IPS-20b (cell line): ENCODE measurements around the gene AS3MT.
"Not testable (repeated sequence)": the region's sequence is repeated elsewhere in the genome, so short reads cannot be mapped to it uniquely, and the experiment has no call there.

Source experiments
- H3K27ac ChIP-seq: one replicate; pipeline ENCODE4 v1.5.1; 2013; ENCODE audit warnings: low read length
- H3K27me3 ChIP-seq: 2 replicates; pipeline ENCODE4 v1.6.1; 2013; ENCODE audit warnings: mild to moderate bottlenecking, low read length, inconsistent platforms; ENCODE audit not compliant: insufficient read depth
- H3K36me3 ChIP-seq: 2 replicates; pipeline ENCODE4 v1.6.1; 2013; ENCODE audit warnings: low read depth, mild to moderate bottlenecking, inconsistent platforms, low read length, moderate library complexity; ENCODE audit not compliant: insufficient read depth
- H3K4me1 ChIP-seq: 2 replicates; pipeline ENCODE4 v1.6.1; 2013; ENCODE audit warnings: mild to moderate bottlenecking, control low read depth, inconsistent platforms, low read length, moderate library complexity; ENCODE audit not compliant: insufficient read depth
- H3K4me3 ChIP-seq: 2 replicates; pipeline ENCODE4 v1.5.1; 2013; ENCODE audit warnings: mild to moderate bottlenecking, low read length, inconsistent platforms
- H3K9ac ChIP-seq: 2 replicates; pipeline ENCODE4 v1.6.1; 2013; ENCODE audit warnings: low read depth, mild to moderate bottlenecking, inconsistent platforms, low read length, moderate library complexity
- H3K9me3 ChIP-seq: 2 replicates; pipeline ENCODE4 v1.6.1; 2013; ENCODE audit warnings: mild to moderate bottlenecking, low read depth, low read length, inconsistent platforms; ENCODE audit not compliant: insufficient read depth

AS3MT gene, protein sequence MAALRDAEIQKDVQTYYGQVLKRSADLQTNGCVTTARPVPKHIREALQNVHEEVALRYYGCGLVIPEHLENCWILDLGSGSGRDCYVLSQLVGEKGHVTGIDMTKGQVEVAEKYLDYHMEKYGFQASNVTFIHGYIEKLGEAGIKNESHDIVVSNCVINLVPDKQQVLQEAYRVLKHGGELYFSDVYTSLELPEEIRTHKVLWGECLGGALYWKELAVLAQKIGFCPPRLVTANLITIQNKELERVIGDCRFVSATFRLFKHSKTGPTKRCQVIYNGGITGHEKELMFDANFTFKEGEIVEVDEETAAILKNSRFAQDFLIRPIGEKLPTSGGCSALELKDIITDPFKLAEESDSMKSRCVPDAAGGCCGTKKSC

DNA sequence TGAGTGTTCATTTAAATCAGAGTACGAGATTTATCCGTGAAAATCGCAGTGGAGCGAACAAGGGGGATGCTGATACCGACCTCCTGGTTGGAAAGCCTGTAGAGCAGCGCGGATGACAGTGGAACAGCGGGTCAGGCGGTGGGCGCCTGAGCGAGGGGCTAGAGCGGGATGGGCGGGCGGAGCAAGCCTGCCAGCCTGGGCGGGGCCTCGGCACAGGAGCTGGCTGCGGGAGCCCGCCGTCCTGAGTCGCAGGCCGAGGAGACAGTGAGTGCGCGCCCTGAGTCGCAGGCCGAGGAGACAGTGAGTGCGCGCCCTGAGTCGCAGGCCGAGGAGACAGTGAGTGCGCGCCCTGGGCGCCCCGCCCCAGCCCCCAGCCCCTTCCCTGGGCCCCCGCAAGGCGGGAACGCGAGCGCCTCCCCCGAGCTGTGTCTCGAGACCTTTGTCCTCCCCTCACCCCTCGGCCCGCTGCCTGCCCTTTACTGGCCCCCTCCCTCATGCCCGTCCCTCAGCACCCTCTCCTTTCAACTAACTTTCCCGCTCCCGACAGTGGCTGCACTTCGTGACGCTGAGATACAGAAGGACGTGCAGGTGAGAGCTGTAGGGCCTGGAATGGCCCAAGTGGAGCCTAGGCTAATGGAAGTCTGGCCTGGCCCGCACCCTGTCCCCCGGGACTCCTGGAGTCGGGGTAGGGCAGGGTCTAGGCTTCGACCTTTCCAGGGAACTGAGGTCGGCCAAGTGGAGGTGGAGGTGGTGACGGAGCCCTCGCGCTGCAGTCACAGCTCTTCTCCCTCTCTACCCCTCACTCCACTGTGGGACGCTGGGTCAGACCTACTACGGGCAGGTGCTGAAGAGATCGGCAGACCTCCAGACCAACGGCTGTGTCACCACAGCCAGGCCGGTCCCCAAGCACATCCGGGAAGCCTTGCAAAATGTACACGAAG, at the start of gene AS3MT:
TSS of gene AS3MT (plus strand) at position 213 of the 941 bp plus-strand sequence. CDS start at position 336, 123 bp downstream.
- H3K27me3 ChIP-seq: peaks cover 3% of the 10 kb centered on the region; the same call in 1 of the 2 replicates
- H3K4me3 ChIP-seq: peak within 1 kb of the TSS; percentile 73
- no peaks in the 10 kb centered on the region for H3K4me1 ChIP-seq
- no peaks in the 10 kb centered on the region for H3K9me3 ChIP-seq
- H3K36me3 ChIP-seq: no peaks in the 10 kb centered on the region
- H3K27ac ChIP-seq: no peak within 1 kb of the TSS
- H3K9ac ChIP-seq: peak within 1 kb of the TSS; percentile 87; the same call in 1 of the 2 replicates

DNA sequence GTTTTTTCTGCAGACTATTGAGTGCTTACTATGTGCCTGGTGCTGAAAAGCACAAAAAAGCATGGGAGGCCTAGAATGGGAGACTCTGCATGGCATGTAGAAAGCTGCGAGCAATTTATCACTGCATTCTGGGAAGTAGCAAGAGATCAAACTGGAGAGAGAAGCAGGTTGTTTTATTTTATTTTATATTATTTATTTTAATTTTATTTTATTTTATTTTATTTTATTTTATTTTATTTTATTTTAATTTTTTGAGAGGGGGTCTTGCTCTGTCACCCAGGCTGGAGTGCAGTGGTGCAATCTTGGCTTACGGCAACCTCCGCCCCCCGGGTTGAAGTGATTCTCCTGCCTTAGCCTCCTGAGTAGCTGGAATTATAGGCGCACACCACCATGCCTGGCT, 49.3 kb upstream of the AS3MT start:
- H3K9ac ChIP-seq, H3K4me3 ChIP-seq, H3K36me3 ChIP-seq, H3K27ac ChIP-seq, H3K9me3 ChIP-seq, H3K27me3 ChIP-seq, H3K4me1 ChIP-seq: not testable (repeated sequence)

DNA sequence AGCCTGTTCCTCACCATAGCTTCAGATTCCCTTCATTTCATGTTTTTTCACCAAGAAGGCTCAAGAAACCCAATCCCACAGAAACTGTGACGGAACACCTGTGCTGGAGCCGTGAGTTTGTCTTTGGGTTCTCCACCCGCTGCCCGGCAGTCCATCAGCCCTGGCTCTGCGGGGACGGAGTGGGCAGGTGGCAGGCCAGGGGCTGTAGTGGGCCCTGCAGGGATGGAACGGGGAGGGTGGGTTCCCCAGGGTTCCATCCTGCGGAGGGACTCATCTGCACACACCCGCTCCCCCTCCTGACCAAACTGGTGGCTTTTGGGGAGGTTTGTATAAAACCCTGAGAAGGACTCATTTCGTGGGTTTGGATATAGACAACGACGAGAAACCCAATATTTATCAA, 47.0 kb upstream of the AS3MT start:
- Histone ChIP-seq H3K27me3 (no peaks in the 10 kb centered on the region), H3K27ac (no peak overlapping the region), H3K4me3 (no peak overlapping the region), H3K36me3 (no peaks in the 10 kb centered on the region), H3K9ac (no peak overlapping the region), H3K9me3 (peaks cover 10% of the 10 kb centered on the region; the same call in 1 of the 2 replicates), H3K4me1 (no peaks in the 10 kb centered on the region)

DNA sequence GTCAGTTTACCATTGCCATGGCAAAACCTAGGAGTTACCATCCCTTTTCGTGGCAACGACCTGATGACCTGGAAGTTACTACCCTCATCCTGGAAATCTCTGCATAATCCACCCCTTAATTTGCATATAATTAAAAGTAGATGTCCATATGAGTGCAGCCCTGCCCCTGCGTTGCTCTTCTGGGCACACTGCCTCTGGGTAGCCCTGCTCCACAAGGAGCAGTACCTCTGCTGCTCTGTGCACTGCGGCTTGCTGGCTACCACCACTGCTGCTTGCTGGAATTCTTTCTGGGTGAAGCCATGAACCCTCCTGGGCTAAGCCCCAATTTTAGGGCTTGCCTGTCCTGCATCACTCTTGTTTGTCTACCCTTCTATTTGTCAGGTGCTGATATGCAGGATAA, 44.6 kb upstream of the AS3MT start:
- no peak overlapping the region for H3K4me3 ChIP-seq
- H3K27me3 ChIP-seq: no peaks in the 10 kb centered on the region

DNA sequence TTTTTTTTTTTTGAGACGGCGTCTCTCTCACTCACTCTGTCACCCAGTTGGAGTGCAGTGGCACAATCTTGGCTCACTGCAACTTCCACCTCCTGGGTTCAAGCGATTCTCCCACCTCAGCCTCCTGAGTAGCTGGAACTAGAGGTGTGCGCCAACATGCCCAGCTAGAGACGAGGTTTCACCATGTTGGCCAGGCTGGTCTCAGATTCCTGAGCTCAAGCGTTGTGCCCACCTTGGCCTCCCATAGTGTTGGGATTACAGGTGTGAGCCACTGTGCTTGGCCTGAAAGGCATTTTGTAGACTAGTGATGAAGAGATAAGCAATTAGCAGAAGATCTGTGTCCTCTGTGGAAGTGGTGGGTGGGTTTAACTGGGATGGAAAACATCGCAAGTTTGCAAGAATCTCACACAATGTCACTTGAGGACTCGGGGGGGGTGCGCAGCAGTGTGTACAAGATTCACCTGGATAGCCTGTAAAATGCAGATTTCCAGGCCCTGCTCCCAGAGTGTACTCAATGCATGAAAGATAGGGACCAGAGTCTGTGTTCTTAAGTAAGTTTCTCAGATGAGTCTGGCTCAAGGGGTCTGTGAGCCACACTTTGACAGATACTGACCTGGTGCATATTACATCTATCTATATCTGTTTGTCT, 43.0 kb upstream of the AS3MT start:
- no peaks in the 10 kb centered on the region for H3K27me3 ChIP-seq
- H3K4me1 ChIP-seq: no peaks in the 10 kb centered on the region
- no peak overlapping the region for H3K4me3 ChIP-seq
- H3K36me3 ChIP-seq: no peaks in the 10 kb centered on the region
- peaks cover 10% of the 10 kb centered on the region; the same call in 1 of the 2 replicates for H3K9me3 ChIP-seq
- no peak overlapping the region for H3K9ac ChIP-seq
- H3K27ac ChIP-seq: no peak overlapping the region

More for the DNA sequence above, 44.6 kb upstream of the AS3MT start:
- Histone ChIP-seq H3K27ac (no peak overlapping the region), H3K36me3 (no peaks in the 10 kb centered on the region), H3K9ac (no peak overlapping the region), H3K4me1 (no peaks in the 10 kb centered on the region), H3K9me3 (peaks cover 10% of the 10 kb centered on the region; the same call in 1 of the 2 replicates)

DNA sequence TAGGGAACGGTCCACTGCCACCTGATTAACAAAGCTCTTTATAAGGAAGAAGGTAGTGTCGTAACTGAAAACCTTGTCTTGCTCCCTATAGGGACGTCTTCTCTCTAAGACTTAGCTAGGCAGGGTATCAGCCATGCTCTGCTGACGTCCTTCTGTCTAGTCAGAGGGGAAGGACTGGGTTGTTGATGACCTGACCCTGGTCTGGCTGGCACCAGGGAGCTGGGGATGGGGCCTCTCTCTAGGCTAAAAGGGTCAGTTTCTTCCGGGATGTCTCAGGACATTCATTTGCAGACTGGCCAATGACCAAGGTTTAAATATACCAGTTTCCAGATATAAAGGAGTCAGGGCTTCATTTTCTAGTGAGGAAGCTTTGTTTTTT, 41.7 kb upstream of the AS3MT start:
- H3K4me3 ChIP-seq: no peak overlapping the region
- H3K27ac ChIP-seq: no peak overlapping the region
- H3K9ac ChIP-seq: no peak overlapping the region; the same call in 1 of the 2 replicates
- H3K27me3 ChIP-seq: no peaks in the 10 kb centered on the region
- H3K9me3 ChIP-seq: peaks cover 10% of the 10 kb centered on the region; the same call in 1 of the 2 replicates
- no peaks in the 10 kb centered on the region for H3K36me3 ChIP-seq
- no peaks in the 10 kb centered on the region for H3K4me1 ChIP-seq

DNA sequence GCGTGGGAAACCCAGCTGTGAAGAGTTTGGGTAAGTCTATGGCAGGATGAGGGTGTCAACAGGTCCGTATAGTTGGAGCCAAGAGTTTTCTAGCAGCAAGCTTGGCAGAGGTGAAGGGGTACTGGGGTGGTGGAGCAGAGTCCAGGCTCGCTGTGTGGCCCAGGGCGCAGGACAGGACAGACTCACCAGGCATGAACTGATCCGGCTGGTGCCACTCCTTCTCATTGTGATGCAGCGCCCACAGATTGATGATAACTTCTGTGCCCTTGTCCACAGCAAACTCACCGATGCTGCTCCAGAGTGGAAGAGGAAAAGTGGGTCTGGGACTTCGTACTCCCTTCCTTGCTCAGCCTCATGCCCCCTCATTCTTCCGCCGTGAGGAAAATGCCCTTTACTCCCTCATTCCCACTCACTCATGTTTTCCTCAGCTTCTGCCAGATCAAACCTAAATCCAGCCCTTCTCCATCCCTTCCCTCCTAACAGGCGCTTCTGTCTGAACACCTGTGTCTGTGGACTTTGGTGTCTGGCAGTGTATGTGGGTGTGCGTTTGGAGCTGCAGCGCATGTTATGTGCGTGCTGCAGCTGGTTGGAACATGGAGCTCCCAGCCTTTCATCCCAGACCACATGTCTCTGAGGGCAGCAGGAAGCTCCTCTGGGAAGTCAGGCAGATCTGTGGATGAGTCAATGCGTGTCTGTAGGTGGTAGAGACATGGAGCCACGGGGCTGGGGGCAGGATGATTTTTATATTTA, 37.8 kb upstream of the AS3MT start:
- Histone ChIP-seq H3K9ac (no peak overlapping the region), H3K27ac (no peak overlapping the region), H3K27me3 (no peaks in the 10 kb centered on the region), H3K4me1 (no peaks in the 10 kb centered on the region), H3K9me3 (no peaks in the 10 kb centered on the region), H3K4me3 (no peak overlapping the region), H3K36me3 (no peaks in the 10 kb centered on the region)

DNA sequence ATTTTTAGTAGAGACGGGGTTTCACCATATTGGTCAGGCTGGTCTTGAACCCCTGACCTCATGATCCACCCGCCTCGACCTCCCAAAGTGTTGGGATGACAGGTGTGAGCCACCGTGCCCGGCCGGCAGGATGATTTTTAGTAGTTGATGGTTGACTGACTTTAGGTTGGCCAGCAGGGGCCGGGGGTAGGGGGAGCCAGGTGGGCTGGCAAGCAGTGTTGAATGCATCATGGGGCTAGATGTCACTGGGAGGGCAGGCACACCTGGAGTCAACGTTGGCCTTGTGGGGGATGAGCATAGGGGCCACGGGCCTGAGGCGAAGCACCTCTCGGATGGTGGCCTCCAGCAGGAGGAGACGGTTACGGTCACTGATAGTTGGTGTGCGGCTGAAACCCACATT, 37.0 kb upstream of the AS3MT start:
- H3K4me1 ChIP-seq: no peaks in the 10 kb centered on the region
- no peak overlapping the region for H3K4me3 ChIP-seq
- no peaks in the 10 kb centered on the region for H3K9me3 ChIP-seq
- H3K9ac ChIP-seq: no peak overlapping the region
- H3K27me3 ChIP-seq: no peaks in the 10 kb centered on the region
- no peaks in the 10 kb centered on the region for H3K36me3 ChIP-seq
- no peak overlapping the region for H3K27ac ChIP-seq

DNA sequence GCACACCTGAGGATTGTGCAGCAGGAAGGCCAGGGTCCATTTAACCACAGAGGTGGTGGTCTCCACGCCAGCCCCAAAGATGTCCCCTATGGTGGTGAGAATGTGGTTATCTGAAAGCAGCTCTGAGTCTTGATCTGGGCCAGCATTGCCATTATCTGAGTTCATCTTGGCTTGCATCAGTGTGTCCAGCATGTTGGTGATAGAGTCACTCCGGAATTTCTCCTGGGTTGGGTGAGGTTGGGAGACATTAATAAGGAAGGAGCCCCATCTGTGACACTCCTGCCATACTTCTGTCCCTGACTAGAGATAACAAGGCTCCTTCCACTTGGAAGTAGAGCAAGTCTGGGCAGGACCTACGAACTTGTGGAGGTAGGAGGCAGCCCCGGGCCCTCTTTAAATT, 36.3 kb upstream of the AS3MT start:
- H3K9me3 ChIP-seq: no peaks in the 10 kb centered on the region
- H3K4me3 ChIP-seq: no peak overlapping the region
- no peaks in the 10 kb centered on the region for H3K4me1 ChIP-seq
- H3K36me3 ChIP-seq: no peaks in the 10 kb centered on the region
- no peak overlapping the region for H3K27ac ChIP-seq
- no peak overlapping the region for H3K9ac ChIP-seq
- H3K27me3 ChIP-seq: no peaks in the 10 kb centered on the region

DNA sequence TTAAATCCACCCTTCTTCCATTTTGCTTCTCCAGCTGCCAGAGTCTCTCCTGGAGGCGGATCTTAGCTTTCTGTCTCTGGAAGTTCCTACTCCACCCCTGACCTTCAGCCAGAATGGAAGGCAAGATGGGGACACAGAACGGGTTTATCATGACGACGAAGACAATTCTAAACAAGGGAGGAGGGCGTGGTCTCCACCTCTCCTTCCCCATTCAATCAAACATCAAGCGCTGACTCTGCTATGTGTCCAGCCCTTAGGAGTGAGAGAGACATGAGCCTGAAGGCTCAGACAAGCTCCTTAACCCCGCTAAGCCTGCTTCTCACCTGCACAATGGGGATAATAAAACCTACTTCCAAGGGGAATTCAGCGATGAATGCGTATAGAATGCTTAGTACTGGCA, 35.1 kb upstream of the AS3MT start:
- H3K4me1 ChIP-seq: no peaks in the 10 kb centered on the region
- H3K27me3 ChIP-seq: no peaks in the 10 kb centered on the region
- H3K9me3 ChIP-seq: no peaks in the 10 kb centered on the region
- no peaks in the 10 kb centered on the region for H3K36me3 ChIP-seq
- no peak overlapping the region for H3K9ac ChIP-seq
- no peak overlapping the region for H3K4me3 ChIP-seq
- no peak overlapping the region for H3K27ac ChIP-seq

DNA sequence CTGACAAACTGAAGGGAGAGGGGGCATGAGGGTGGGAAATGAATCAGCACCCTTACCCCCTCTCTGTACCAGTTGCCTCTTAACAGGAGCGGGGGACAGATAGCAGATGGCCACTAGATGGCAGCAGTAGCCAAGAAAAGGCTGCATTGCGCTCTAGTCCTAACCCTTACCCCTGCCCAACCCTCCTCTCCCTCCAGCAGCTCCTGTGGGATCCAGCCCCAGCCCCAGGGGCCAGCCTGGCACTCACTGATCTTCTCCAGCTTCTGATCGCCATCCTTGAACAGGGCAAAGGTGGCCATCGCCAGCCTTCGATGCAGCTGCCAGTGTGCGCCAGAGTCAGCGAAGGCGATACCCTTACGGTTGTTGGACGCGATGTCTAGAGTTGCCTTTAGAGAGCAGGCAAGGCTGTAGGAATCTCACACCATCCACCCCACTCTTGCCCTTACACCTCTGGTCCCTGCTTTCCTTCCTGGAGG, 34.2 kb upstream of the AS3MT start:
- Histone ChIP-seq H3K27me3 (no peaks in the 10 kb centered on the region), H3K27ac (no peak overlapping the region), H3K36me3 (no peaks in the 10 kb centered on the region), H3K9me3 (no peaks in the 10 kb centered on the region), H3K4me3 (no peak overlapping the region), H3K4me1 (no peaks in the 10 kb centered on the region), H3K9ac (no peak overlapping the region)
